Transverse colon (tissue), 4 donors: Measurements from ENCODE around the gene ZNF618. TPM values are rescaled to one million over a fixed set of nuclear protein-coding genes. Genes with fewer than 3 reads are reported as not detected.

Experiments used
- DNase-seq: peaks from one replicate; pipeline ENCODE4 v3.0.0-alpha.2; 2019
- H3K27ac ChIP-seq, 4 donors: fragments of 200-600 bp; sonication (generic); 2 replicates each; pipeline ENCODE4 v1.5.1; 2016 to 2018; ENCODE audit warnings: inconsistent platforms in 4 of 4
- H3K27me3 ChIP-seq: fragments of 200-600 bp; sonication (generic); 2 replicates; pipeline ENCODE4 v1.5.1; 2017; ENCODE audit warnings: inconsistent platforms
- H3K36me3 ChIP-seq, 4 donors: fragments of 200-600 bp; sonication (generic); 2 replicates each; pipeline ENCODE4 v1.5.1; 2017 to 2019; ENCODE audit warnings: inconsistent platforms in 4 of 4
- H3K4me1 ChIP-seq, 4 donors: fragments of 200-600 bp; sonication (generic); 2 replicates each; pipeline ENCODE4 v1.5.1; 2017 to 2020; ENCODE audit warnings: inconsistent platforms in 4 of 4
- H3K4me3 ChIP-seq, 4 donors: fragments of 200-600 bp; sonication (generic); 1 replicate in 1 of 4; 2 replicates in 3 of 4; pipeline versions ENCODE4 v1.5.1 to v1.6.1; 2017 to 2019; ENCODE audit warnings: inconsistent platforms in 4 of 4
- H3K9me3 ChIP-seq, 2 donors: fragments of 200-600 bp; sonication (generic); 2 replicates each; pipeline ENCODE4 v1.5.1; 2017 to 2019; ENCODE audit warnings: inconsistent platforms in 2 of 2
- EP300 ChIP-seq: sonication (generic); formaldehyde crosslinking; IDR thresholded peaks from one replicate; pipeline ENCODE4 v1.6.1; 2017; ENCODE audit warnings: antibody characterized with exemption, low read depth
- POLR2A ChIP-seq: fragments of 450-650 bp; IDR thresholded peaks from one replicate; pipeline ENCODE4 v1.6.1; 2016; ENCODE audit warnings: antibody characterized with exemption, mild to moderate bottlenecking, moderate library complexity
- POLR2AphosphoS5 ChIP-seq, 3 donors: sonication (generic); formaldehyde crosslinking; IDR thresholded peaks; one replicate each; pipeline ENCODE4 v1.6.1; 2016; ENCODE audit warnings: antibody characterized with exemption in 3 of 3
- WGBS, 2 donors: methylation state at CpG; one replicate each; pipeline ENCODE4 v1.1.5; 2018; ENCODE audit warnings: low coverage in 1 of 2; 5-methylcytosine and 5-hydroxymethylcytosine counted together
- in situ Hi-C, 4 donors: fragments of 200-750 bp; cut with MboI; loops; one replicate each; pipeline versions ENCODE4 v1.15.0 to v1.15.1; 2017; ENCODE audit warnings: low sequenced_read_pairs in 3 of 4, low pct_ligation_motif_present in 1 of 4, low pct_unique_long_range_greater_than_20kb in 1 of 4
- intact Hi-C: fragments of 100-400 bp; cut with DNase I; formaldehyde crosslinking; loops from one replicate; pipeline ENCODE4 v1.15.1; 2023; ENCODE audit warnings: low total_unique reads
- total RNA-seq, 4 donors: library from RNA; depleted of rRNA; stranded (reverse); fragments of >200 nt; gene quantifications; one replicate each; pipeline ENCODE4 v1.1.0, GENCODE V29; 2016
- TF ChIP-seq, protein P1 (sequence below), 5 experiments: fragments of 200-600 bp in 3 of 5; fragments of 450-650 bp in 2 of 5; sonication (generic) in 3 of 5; IDR thresholded peaks; 1 replicate in 2 of 5; 2 replicates in 3 of 5; pipeline ENCODE4 v1.5.1; 2016 to 2017; ENCODE audit warnings: antibody characterized with exemption in 5 of 5, inconsistent platforms in 3 of 5, mild to moderate bottlenecking in 2 of 5, moderate library complexity in 1 of 5

Gene ZNF618
- total RNA-seq, 4 donors from 2014 or later, result 2.2 to 8.6 (median 4.0) TPM

DNA sequence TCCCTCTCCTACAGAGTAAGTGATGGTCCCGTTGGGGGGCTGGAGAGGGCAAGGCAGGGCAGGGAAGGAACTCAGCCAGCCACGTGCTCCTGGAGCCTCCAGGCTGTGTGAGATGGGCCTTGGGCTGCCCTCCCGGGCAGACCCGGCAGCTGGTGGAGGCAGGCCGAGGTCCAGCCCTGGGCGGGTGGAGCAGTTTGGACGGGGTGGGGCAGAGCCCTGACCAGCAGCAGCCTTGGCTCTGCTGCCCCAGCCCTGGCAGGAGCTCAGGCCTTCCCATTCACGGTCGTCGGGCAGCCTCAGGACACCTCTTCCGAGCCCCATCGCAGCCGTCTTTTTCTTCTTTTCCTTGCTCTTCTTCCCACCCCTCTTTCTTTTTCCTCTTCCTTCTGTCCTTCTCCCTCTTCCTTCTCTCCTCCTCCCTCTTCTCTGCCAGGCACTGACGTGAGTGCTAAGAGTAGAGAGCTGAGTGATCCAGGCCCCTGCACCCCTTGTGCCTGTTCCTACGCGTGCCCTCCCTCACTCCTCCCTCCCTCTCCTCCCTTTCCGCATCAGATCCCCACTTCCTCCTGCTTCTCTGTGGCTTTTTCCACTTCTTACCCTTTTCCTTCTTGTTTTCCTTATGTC lies 159.2 kb downstream of the ZNF618 start:
- DNase-seq, result no peak
- no peaks in the 10 kb centered on the region for H3K4me1 ChIP-seq
- no peak overlapping the region for H3K4me3 ChIP-seq
- H3K27me3 ChIP-seq, result no peaks in the 10 kb centered on the region
- no peaks in the 10 kb centered on the region for H3K9me3 ChIP-seq
- 85 to 92% methylated on average over 4 to 17 of the region's 17 CpGs for WGBS, 2 donors
- no peaks in the 10 kb centered on the region for H3K36me3 ChIP-seq
- in situ Hi-C loops, result loop anchor here in 2 of 4 donors (25.0 kb wide), 2 partner anchors 173 to 223 kb away; no protein-coding TSS in a partner anchor
- TF ChIP-seq POLR2AphosphoS5 (IDR thresholded peaks at IDR 0.05), result no peak
- TF ChIP-seq, protein P1, sequence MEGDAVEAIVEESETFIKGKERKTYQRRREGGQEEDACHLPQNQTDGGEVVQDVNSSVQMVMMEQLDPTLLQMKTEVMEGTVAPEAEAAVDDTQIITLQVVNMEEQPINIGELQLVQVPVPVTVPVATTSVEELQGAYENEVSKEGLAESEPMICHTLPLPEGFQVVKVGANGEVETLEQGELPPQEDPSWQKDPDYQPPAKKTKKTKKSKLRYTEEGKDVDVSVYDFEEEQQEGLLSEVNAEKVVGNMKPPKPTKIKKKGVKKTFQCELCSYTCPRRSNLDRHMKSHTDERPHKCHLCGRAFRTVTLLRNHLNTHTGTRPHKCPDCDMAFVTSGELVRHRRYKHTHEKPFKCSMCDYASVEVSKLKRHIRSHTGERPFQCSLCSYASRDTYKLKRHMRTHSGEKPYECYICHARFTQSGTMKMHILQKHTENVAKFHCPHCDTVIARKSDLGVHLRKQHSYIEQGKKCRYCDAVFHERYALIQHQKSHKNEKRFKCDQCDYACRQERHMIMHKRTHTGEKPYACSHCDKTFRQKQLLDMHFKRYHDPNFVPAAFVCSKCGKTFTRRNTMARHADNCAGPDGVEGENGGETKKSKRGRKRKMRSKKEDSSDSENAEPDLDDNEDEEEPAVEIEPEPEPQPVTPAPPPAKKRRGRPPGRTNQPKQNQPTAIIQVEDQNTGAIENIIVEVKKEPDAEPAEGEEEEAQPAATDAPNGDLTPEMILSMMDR (IDR thresholded peaks at IDR 0.05), result no peak
- no peak for TF ChIP-seq POLR2A
- no peak for TF ChIP-seq EP300
- no peak overlapping the region for H3K27ac ChIP-seq
- intact Hi-C loops, result no loop called here

DNA sequence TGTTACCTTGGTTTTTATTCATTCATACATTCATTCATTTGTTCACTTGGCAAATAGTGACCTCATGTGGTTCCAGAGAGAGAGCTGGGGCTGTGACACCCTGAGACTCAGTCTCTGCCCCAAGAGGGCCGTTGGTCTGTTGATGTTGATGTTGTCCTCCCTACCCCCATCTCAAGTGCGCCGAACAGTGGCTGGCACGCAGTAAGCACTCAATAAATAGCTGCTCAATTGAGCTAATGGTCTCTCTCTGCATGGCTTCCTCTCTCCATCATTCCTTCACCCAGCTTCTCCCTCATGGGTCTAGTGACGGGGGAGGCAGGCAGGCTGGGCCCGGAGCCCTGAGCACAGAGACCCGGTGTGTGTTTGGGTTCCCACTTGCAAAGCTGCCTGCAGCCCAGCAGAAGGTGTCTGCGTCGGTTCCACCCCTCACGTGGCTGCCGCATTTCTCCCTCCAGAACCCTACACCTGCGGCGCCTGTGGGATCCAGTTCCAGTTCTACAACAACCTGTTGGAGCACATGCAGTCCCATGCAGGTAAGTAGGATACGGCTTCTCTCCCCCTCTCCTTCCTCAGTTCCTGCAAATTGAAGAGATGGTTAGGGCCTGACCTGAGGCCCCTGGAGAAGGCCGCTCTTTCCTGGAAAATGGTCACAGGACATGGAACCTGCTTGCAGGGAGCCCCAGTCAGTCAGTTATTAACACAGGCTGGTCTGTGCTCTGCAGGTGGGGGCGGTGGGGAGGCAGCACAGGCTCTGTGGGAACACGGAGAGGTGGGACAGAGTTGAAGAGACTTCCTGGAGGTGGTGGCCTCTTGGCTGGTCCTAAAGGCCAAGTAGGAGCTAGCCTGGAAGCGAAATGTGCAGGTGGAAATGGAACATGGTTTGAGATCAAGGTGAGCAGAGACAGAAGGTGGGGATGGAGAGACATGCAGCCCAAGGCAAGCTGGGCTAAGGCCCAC lies 160.0 kb downstream of the ZNF618 start:
- in situ Hi-C loops (loop anchor here in 2 of 4 donors (25.0 kb wide), 2 partner anchors 174 to 224 kb away; no protein-coding TSS in a partner anchor), intact Hi-C loops (no loop called here)
- no peaks in the 10 kb centered on the region for H3K27me3 ChIP-seq
- no peaks in the 10 kb centered on the region for H3K9me3 ChIP-seq
- H3K36me3 ChIP-seq, result no peaks in the 10 kb centered on the region
- no peak for DNase-seq
- TF ChIP-seq, protein P1 (IDR thresholded peaks at IDR 0.05), result no peak
- TF ChIP-seq POLR2AphosphoS5 (IDR thresholded peaks at IDR 0.05) (no peak), EP300 (no peak), POLR2A (no peak)
- H3K27ac ChIP-seq, result no peak overlapping the region
- WGBS, 2 donors, result 72 to 87% methylated on average over 3 to 18 of the region's 18 CpGs
- no peaks in the 10 kb centered on the region for H3K4me1 ChIP-seq
- H3K4me3 ChIP-seq, result no peak overlapping the region

DNA sequence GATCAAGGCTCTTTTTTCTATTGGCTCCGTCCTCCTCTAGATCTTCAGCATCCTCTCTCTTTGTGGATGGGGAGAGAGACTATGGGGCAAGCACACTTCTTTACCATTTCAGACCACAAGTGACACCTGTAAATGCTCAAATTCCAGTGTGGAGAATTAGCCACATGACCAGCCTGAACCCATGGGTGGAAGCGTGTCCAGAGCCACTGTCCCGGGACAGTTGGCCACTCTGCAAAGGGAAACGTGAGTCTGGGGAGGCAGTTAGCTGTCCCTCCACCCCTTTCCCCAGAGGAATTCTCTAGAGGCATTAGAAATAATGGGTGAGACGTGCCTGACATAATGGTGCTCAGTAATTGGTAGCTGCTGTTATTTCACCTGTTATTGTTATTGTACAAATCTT lies 161.1 kb downstream of the ZNF618 start:
- intact Hi-C loops, result no loop called here
- no peaks in the 10 kb centered on the region for H3K27me3 ChIP-seq
- in situ Hi-C loops, result loop anchor here in 2 of 4 donors (25.0 kb wide), 2 partner anchors 175 to 225 kb away; no protein-coding TSS in a partner anchor

More for the DNA sequence above, 161.1 kb downstream of the ZNF618 start:
- TF ChIP-seq, protein P1 (IDR thresholded peaks at IDR 0.05), result no peak
- no peaks in the 10 kb centered on the region for H3K9me3 ChIP-seq
- DNase-seq, result no peak
- no peaks in the 10 kb centered on the region for H3K4me1 ChIP-seq
- H3K27ac ChIP-seq, result no peak overlapping the region
- no peaks in the 10 kb centered on the region for H3K36me3 ChIP-seq
- 80 to 100% methylated on average over 4 to 5 of the region's 5 CpGs for WGBS, 2 donors
- H3K4me3 ChIP-seq, result no peak overlapping the region
